Measurements from ENCODE around the gene PRKG1.

DNA sequence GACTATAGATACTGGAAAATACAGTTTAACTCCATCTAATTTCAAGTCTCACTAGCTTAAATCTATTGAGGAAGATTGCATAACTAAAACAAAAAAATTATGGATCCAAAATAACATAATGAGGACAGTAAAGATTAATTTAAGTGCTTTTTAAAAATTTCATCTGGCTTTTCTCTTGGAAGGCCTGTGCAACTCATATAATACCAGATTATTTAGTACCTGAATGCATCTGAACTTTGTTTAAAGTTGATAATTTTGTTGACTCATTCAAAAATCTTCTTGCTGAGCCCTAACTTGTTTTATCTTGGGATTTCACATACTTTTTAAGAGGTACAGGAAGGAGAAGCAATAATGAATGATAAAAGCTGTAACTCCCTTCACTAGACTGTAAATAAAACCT is 478.6 kb downstream of the PRKG1 start:
- TF ChIP-seq POLR2AphosphoS5 (IDR thresholded peaks at IDR 0.05; ENCODE audit: low read depth, low read length): no peak
- no peak for TF ChIP-seq POLR2A (IDR thresholded peaks at IDR 0.05; ENCODE audit: low read depth, low read length)
- no peak for TF ChIP-seq TAF1 (IDR thresholded peaks at IDR 0.05; ENCODE audit: low read depth, low read length)
- TF ChIP-seq POU2F2 (IDR thresholded peaks at IDR 0.05; ENCODE audit: low read depth, low read length): no peak

Data from GM12891 (cell line).